K562 (cell line): ENCODE results near the gene ATOSA.

Experiments
- FOXM1 ChIP-seq, 2 experiments: fragments of 450-650 bp in 1 of 2; sonication (generic) in 1 of 2; formaldehyde crosslinking in 1 of 2; IDR thresholded peaks; 2 replicates each; pipeline versions ENCODE4 v1.6.1 to v1.9.0; 2017 to 2022; ENCODE audit warnings: low read depth in 2 of 2, mild to moderate bottlenecking in 2 of 2, missing genetic modification reagents in 1 of 2, moderate library complexity in 1 of 2
- OTX1 ChIP-seq: fragments of 450-650 bp; formaldehyde crosslinking; IDR thresholded peaks from 2 replicates; pipeline ENCODE4 v1.4.0; 2022; ENCODE audit warnings: mild to moderate bottlenecking
- RB1 ChIP-seq: fragments of 450-650 bp; IDR thresholded peaks from 2 replicates; pipeline ENCODE4 v1.6.1; 2017; ENCODE audit warnings: low read depth, mild to moderate bottlenecking
- USF1 ChIP-seq: sonication (generic); formaldehyde crosslinking; IDR thresholded peaks from 2 replicates; pipeline ENCODE4 v1.9.0; 2022; ENCODE audit warnings: mild to moderate bottlenecking, missing genetic modification reagents
- ZHX1 ChIP-seq: fragments of 150-350 bp; conservative IDR thresholded peaks from 2 replicates; pipeline ENCODE4 v1.6.1; 2014; ENCODE audit warnings: low read length
- ZNF184 ChIP-seq: sonication (generic); formaldehyde crosslinking; IDR thresholded peaks from 2 replicates; pipeline ENCODE4 v1.5.0; 2020; ENCODE audit warnings: missing genetic modification reagents

GRCh38 chr15:52673312-52673711 is 5.9 kb downstream of the ATOSA start:
- TF ChIP-seq RB1 (no peak), ZHX1 (no peak), FOXM1 (IDR thresholded peaks at IDR 0.05; ENCODE audit: low read depth) (no peak), FOXM1 (CRISPR knock-in tag; IDR thresholded peaks at IDR 0.05; ENCODE audit: low read depth) (no peak), ZNF184 (no peak), OTX1 (CRISPR knock-in tag) (no peak), USF1 (no peak)
